Liver (tissue), 3 donors: Measurements from ENCODE around the gene ZNF655.

Experiments used
- ATF3 ChIP-seq: IDR thresholded peaks from 2 replicates; pipeline ENCODE4 v1.6.1; 2016; ENCODE audit warnings: antibody characterized with exemption
- CTCF ChIP-seq: fragments of 150-350 bp; IDR thresholded peaks from 2 replicates; pipeline ENCODE4 v1.5.1; 2017; ENCODE audit warnings: improper control_type of control experiment, low read depth, low read length; ENCODE audit not compliant: missing input control
- EGR1 ChIP-seq, 2 donors: IDR thresholded peaks; 2 replicates each; pipeline ENCODE4 v1.6.1; 2016 to 2018; ENCODE audit warnings: antibody characterized with exemption in 2 of 2, low read depth in 2 of 2
- FOXA1 ChIP-seq: IDR thresholded peaks from 2 replicates; pipeline ENCODE4 v1.6.1; 2016; ENCODE audit warnings: antibody characterized with exemption
- GABPA ChIP-seq, 2 donors: IDR thresholded peaks in 1 of 2; conservative IDR thresholded peaks in 1 of 2; 2 replicates each; pipeline ENCODE4 v1.6.1; 2016; ENCODE audit warnings: antibody characterized with exemption in 2 of 2, mild to moderate bottlenecking in 1 of 2, moderate library complexity in 1 of 2
- HNF4A ChIP-seq, 2 donors: conservative IDR thresholded peaks; 2 replicates each; pipeline ENCODE4 v1.6.1; 2016; ENCODE audit warnings: antibody characterized with exemption in 2 of 2, mild to moderate bottlenecking in 2 of 2
- MAX ChIP-seq: IDR thresholded peaks from 2 replicates; pipeline ENCODE4 v1.6.1; 2016; ENCODE audit warnings: antibody characterized with exemption
- RAD21 ChIP-seq, 2 donors: IDR thresholded peaks; 2 replicates each; pipeline ENCODE4 v1.6.1; 2016; ENCODE audit warnings: antibody characterized with exemption in 2 of 2, mild to moderate bottlenecking in 2 of 2
- REST ChIP-seq: IDR thresholded peaks from 2 replicates; pipeline ENCODE4 v1.6.1; 2016; ENCODE audit warnings: antibody characterized with exemption, mild to moderate bottlenecking
- SP1 ChIP-seq: IDR thresholded peaks from 2 replicates; pipeline ENCODE4 v1.6.1; 2018; ENCODE audit warnings: antibody characterized with exemption, mild to moderate bottlenecking
- TAF1 ChIP-seq: conservative IDR thresholded peaks from 2 replicates; pipeline ENCODE4 v1.6.1; 2016; ENCODE audit warnings: antibody characterized with exemption, mild to moderate bottlenecking
- YY1 ChIP-seq: IDR thresholded peaks from 2 replicates; pipeline ENCODE4 v1.6.1; 2016; ENCODE audit warnings: antibody characterized with exemption, mild to moderate bottlenecking
- donor health status: healthy.
- donor health status: healthy.

GRCh38 chr7:99521399-99521798 is 37.0 kb upstream of the ZNF655 start:
- TF ChIP-seq RAD21 (IDR thresholded peaks at IDR 0.05) (no peak), SP1 (no peak), GABPA (IDR thresholded peaks at IDR 0.05 in 1 of 2, conservative IDR thresholded peaks at IDR 0.05 in 1 of 2) (no peak), REST (no peak), CTCF (no peak), FOXA1 (no peak), MAX (no peak), YY1 (no peak), HNF4A (conservative IDR thresholded peaks at IDR 0.05) (no peak), TAF1 (no peak), ATF3 (no peak), EGR1 (IDR thresholded peaks at IDR 0.05; ENCODE audit: low read depth in 2 of 2) (no peak)
